22Rv1 (cell line): ENCODE data around the gene AXIN1.

Source experiments
- CTCF ChIP-seq: fragments of 450-650 bp; IDR thresholded peaks from 2 replicates; pipeline ENCODE4 v1.5.1; 2017; ENCODE audit warnings: mild to moderate bottlenecking
- ZFX ChIP-seq: fragments of 450-650 bp; IDR thresholded peaks from 2 replicates; pipeline ENCODE4 v1.6.1; 2017; ENCODE audit warnings: antibody characterized with exemption, borderline replicate concordance

GRCh38 chr16:249431-249830 is 103.1 kb downstream of the AXIN1 start:
- TF ChIP-seq CTCF: no peak
- TF ChIP-seq ZFX: no peak
